C4-2B (cell line): ENCODE data around the gene PPARD.

Experiments used
- H3K27ac ChIP-seq: fragments of 450-650 bp; 2 replicates; pipeline ENCODE4 v1.5.1; 2017
- CTCF ChIP-seq: fragments of 450-650 bp; conservative IDR thresholded peaks from 2 replicates; pipeline ENCODE4 v1.5.1; 2017; ENCODE audit warnings: mild to moderate bottlenecking
- ZFX ChIP-seq: fragments of 450-650 bp; IDR thresholded peaks from 2 replicates; pipeline ENCODE4 v1.6.1; 2017

The PPARD gene

GRCh38 chr6:35454391-35455110 is 112.2 kb downstream of the PPARD start:
- TF ChIP-seq CTCF (no peak), ZFX (no peak)

GRCh38 chr6:35457907-35458306 is 115.5 kb downstream of the PPARD start:
- no peak overlapping the region for H3K27ac ChIP-seq
- TF ChIP-seq ZFX (no peak), CTCF (no peak)

More at GRCh38 chr6:35454391-35455110, 112.2 kb downstream of the PPARD start:
- H3K27ac ChIP-seq: no peak overlapping the region

GRCh38 chr6:35461270-35461669 is 118.9 kb downstream of the PPARD start:
- TF ChIP-seq ZFX (no peak), CTCF (no peak)
- peak overlapping the region; percentile 61 for H3K27ac ChIP-seq

GRCh38 chr6:35463292-35463691 is 120.9 kb downstream of the PPARD start:
- no peak overlapping the region for H3K27ac ChIP-seq
- TF ChIP-seq CTCF (no peak), ZFX (no peak)

GRCh38 chr6:35465646-35466045 is 123.3 kb downstream of the PPARD start:
- H3K27ac ChIP-seq: no peak overlapping the region
- TF ChIP-seq CTCF (no peak), ZFX (no peak)

- TF ChIP-seq ZFX: peak; percentile 51; the same call in 1 of the 2 replicates
- TF ChIP-seq CTCF: peak; percentile 99
- H3K27ac ChIP-seq: peak within 1 kb of the TSS; percentile 98
These were observed 126.0 kb downstream of the PPARD start, which contains the start of gene RPL10A for GRCh38 chr6:35468181-35468979. TSS of gene RPL10A (plus strand) at chr6:35468401. CDS start at chr6:35468435, 34 bp downstream.
